ENCODE measurements around the gene TTC7B.

Gene TTC7B

DNA sequence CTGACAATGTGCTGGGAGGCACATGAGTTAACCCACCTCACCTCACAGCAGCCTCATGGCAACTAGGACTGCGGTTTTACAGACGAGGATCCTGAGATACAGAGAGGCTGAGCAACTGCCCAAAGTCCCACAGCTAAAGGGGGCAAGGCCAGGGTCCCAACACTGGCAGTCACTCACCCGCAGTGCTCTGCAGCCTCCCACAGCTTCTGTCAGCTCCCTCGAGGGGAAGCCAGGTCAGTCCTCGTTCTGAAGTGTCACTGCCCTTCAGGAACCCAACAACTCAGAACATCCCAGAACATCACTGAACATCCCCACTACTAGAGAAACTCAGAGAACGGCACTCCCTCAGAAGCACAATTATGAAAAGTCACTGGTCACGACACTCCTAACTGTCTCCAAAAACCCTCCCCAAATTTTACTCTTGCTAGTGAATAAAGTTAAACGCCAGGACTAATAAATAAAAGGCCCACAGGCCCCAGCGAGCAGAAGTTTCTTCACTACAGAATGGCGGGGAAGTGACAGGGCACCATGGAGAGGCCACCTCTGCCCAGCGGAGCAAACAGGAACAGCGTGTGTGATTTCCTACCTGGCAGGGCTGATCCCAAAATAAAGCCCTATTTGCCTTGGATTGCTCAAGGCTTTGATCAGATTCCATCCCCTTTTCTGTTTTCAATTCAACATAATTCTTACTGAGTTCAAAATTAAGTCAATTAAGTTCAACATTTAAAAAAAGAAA is 75.1 kb downstream of the TTC7B start:
- Histone ChIP-seq H3K36me3 (ENCODE audit: insufficient read depth) (no peaks in the 10 kb centered on the region), H3K79me2 (ENCODE audit: insufficient read depth, low read depth) (no peaks in the 10 kb centered on the region), H3K27ac (no peak overlapping the region), H4K20me1 (ENCODE audit: insufficient read depth) (no peaks in the 10 kb centered on the region), H3K4me2 (no peak overlapping the region), H3K9ac (no peak overlapping the region), H3K4me1 (ENCODE audit: low read depth, poor library complexity, severe bottlenecking) (no peaks in the 10 kb centered on the region), H2AFZ (ENCODE audit: low read depth) (no peak overlapping the region), H3K4me3 (IDR thresholded peaks at IDR 0.05; ENCODE audit: insufficient read depth, low read depth, low read length) (no peak overlapping the region), H3K27me3 (ENCODE audit: insufficient read depth, low read depth) (no peaks in the 10 kb centered on the region)
- TF ChIP-seq, protein P1, sequence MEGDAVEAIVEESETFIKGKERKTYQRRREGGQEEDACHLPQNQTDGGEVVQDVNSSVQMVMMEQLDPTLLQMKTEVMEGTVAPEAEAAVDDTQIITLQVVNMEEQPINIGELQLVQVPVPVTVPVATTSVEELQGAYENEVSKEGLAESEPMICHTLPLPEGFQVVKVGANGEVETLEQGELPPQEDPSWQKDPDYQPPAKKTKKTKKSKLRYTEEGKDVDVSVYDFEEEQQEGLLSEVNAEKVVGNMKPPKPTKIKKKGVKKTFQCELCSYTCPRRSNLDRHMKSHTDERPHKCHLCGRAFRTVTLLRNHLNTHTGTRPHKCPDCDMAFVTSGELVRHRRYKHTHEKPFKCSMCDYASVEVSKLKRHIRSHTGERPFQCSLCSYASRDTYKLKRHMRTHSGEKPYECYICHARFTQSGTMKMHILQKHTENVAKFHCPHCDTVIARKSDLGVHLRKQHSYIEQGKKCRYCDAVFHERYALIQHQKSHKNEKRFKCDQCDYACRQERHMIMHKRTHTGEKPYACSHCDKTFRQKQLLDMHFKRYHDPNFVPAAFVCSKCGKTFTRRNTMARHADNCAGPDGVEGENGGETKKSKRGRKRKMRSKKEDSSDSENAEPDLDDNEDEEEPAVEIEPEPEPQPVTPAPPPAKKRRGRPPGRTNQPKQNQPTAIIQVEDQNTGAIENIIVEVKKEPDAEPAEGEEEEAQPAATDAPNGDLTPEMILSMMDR (conservative IDR thresholded peaks at IDR 0.05; ENCODE audit: low read depth, low read length): no peak

DNA sequence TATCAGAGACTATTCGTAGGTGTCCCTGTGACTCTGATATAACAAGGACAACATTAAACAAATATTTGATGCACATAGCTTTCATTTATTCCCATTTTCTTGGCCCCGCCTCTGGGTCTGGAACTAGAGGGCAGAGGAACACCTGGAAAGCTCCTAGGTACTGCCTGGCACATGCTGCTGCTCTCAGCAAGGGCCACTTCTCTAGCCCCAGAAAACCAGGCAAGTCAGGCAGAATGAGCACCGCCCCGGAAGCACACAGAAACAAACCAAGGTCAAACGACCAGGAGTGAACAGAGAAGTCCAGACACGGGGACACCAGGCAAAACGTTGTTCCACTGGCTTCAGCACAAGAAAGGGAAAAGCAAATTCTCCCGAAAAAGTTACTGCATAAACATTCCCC is 76.1 kb downstream of the TTC7B start:
- TF ChIP-seq, protein P1 (conservative IDR thresholded peaks at IDR 0.05; ENCODE audit: low read depth, low read length): no peak
- H3K36me3 ChIP-seq (ENCODE audit: insufficient read depth): no peaks in the 10 kb centered on the region
- no peaks in the 10 kb centered on the region for H4K20me1 ChIP-seq (ENCODE audit: insufficient read depth)
- H3K27ac ChIP-seq: no peak overlapping the region
- H3K79me2 ChIP-seq (ENCODE audit: insufficient read depth, low read depth): no peaks in the 10 kb centered on the region
- no peaks in the 10 kb centered on the region for H3K27me3 ChIP-seq (ENCODE audit: insufficient read depth, low read depth)
- no peak overlapping the region for H3K9ac ChIP-seq
- H3K4me2 ChIP-seq: no peak overlapping the region
- H2AFZ ChIP-seq (ENCODE audit: low read depth): no peak overlapping the region
- H3K4me1 ChIP-seq (ENCODE audit: low read depth, poor library complexity, severe bottlenecking): no peaks in the 10 kb centered on the region
- H3K4me3 ChIP-seq (IDR thresholded peaks at IDR 0.05; ENCODE audit: insufficient read depth, low read depth, low read length): no peak overlapping the region

DNA sequence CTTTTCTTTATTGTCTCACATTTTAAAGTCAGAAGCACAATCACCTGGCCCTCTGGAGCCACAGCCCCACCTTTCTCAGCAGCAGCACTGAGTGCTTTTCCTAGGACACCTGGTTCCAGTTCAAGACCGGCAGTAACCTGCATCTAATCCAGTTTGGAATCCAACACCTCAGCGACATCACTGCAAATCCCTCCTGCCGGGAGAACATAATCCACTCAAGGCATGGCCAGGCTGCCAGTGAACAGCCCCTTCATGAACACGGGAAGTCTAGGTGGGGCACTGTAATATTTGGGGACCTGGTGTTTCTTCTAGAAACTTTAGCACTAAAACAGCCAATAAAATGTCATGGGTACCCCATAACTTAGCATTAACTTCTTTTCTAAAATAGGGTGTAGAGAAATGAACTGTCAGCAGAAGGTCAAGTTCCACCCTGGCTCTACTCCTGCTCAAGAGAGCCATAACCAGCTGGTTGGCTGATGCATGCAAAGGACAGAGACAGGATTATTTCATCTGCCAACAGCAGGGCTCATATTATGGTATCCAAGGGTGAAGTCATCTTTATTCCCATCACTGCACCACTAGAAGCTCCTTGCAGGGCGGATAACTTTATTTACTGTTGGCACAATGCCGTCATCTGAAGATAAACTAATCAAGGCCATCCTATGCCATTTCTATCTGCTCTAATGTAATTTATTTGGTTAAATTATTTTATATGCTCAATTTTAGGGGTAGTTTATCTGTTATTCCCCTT is 76.7 kb downstream of the TTC7B start:
- H3K4me3 ChIP-seq (IDR thresholded peaks at IDR 0.05; ENCODE audit: insufficient read depth, low read depth, low read length): no peak overlapping the region
- no peaks in the 10 kb centered on the region for H4K20me1 ChIP-seq (ENCODE audit: insufficient read depth)
- no peak overlapping the region for H3K27ac ChIP-seq
- H3K36me3 ChIP-seq (ENCODE audit: insufficient read depth): no peaks in the 10 kb centered on the region
- H3K4me2 ChIP-seq: no peak overlapping the region
- H3K4me1 ChIP-seq (ENCODE audit: low read depth, poor library complexity, severe bottlenecking): no peaks in the 10 kb centered on the region
- TF ChIP-seq, protein P1 (conservative IDR thresholded peaks at IDR 0.05; ENCODE audit: low read depth, low read length): no peak
- H3K79me2 ChIP-seq (ENCODE audit: insufficient read depth, low read depth): no peaks in the 10 kb centered on the region
- H2AFZ ChIP-seq (ENCODE audit: low read depth): no peak overlapping the region
- no peak overlapping the region for H3K9ac ChIP-seq
- H3K27me3 ChIP-seq (ENCODE audit: insufficient read depth, low read depth): no peaks in the 10 kb centered on the region

DNA sequence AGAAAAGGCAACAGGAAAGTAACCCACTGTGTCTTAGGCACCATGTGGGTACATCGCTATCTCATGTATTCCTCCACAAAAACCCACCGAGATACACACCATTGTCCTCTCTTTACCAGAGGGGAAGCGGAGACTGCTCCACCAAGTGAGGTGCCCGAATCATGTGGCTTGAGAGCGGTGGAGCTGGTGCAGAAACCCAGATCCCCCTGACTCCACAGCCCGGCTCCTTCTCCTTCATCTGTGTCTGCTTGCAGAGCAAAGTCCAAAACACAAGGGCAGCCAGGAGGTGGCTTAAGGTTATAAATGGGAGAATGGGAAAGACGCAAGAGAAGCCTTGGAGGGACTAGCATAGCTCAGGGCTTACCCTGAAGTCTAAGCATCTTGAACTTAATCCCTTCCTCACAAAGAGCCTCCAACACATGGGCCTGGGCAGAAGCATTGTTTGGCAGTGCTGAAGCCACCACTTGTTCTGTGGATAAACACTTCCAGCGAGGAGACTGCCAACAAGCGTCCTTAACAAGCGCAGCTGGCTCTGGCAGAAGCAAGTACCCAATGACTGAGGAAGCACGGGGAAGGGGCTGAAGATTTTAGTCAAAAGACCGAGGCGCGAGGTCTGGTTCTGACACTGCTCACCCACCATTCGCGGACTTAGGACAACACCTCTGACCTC is 83.0 kb downstream of the TTC7B start:
- Histone ChIP-seq H4K20me1 (ENCODE audit: insufficient read depth) (no peaks in the 10 kb centered on the region), H3K4me2 (no peak overlapping the region), H3K36me3 (ENCODE audit: insufficient read depth) (no peaks in the 10 kb centered on the region), H3K27ac (no peak overlapping the region), H3K4me3 (IDR thresholded peaks at IDR 0.05; ENCODE audit: insufficient read depth, low read depth, low read length) (no peak overlapping the region), H3K27me3 (ENCODE audit: insufficient read depth, low read depth) (no peaks in the 10 kb centered on the region), H3K9ac (no peak overlapping the region), H2AFZ (ENCODE audit: low read depth) (no peak overlapping the region), H3K79me2 (ENCODE audit: insufficient read depth, low read depth) (no peaks in the 10 kb centered on the region), H3K4me1 (ENCODE audit: low read depth, poor library complexity, severe bottlenecking) (no peaks in the 10 kb centered on the region)
- TF ChIP-seq, protein P1 (conservative IDR thresholded peaks at IDR 0.05; ENCODE audit: low read depth, low read length): no peak

All from KMS-11 (cell line).